GM12873 (cell line): ENCODE results near the gene CAMSAP1.

Source experiments
- CTCF ChIP-seq: IDR thresholded peaks from 2 replicates; pipeline ENCODE4 v1.5.1; 2012; ENCODE audit warnings: low read depth, mild to moderate bottlenecking, moderate library complexity, low read length, control low read depth; ENCODE audit not compliant: insufficient read depth; ENCODE audit errors: missing control alignments

The CAMSAP1 gene

GRCh38 chr9:135825435-135826187 is 81.7 kb downstream of the CAMSAP1 start:
- no peak for TF ChIP-seq CTCF

GRCh38 chr9:135823036-135823435 is 84.3 kb downstream of the CAMSAP1 start:
- no peak for TF ChIP-seq CTCF

GRCh38 chr9:135822374-135822755 is 85.0 kb downstream of the CAMSAP1 start:
- TF ChIP-seq CTCF, result no peak

DNA sequence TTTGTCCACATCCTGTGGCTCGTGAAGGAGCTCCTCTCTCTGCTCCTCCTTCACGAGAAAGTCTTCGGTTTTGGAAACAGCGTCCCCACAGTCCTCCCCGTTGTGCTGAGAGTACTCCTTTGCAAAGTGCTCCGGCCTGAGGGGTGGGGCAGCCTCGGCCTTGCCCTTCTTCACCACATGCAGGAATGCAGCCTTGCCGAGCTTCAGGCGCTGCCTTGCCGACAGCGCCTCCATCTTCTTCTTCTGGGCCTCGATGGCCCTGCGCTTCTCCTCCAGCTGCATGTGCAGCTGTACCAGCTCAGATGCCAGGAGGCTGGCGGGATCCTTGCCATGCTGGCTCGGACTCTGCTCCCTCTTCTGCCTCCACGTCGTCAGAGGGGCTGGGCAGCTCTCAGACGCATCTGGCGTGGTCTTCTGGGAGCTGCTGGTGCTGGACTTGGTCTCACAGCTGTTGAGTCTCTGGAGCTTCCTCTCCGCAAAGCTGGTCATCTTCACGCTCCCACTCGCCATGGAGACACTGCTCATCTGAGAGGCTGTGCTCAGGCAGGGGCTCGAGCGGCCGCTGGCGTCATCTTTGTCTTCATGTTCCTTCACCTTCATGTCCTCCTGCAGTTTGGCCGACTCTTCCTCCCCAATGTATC is 85.5 kb downstream of the CAMSAP1 start:
- no peak for TF ChIP-seq CTCF

DNA sequence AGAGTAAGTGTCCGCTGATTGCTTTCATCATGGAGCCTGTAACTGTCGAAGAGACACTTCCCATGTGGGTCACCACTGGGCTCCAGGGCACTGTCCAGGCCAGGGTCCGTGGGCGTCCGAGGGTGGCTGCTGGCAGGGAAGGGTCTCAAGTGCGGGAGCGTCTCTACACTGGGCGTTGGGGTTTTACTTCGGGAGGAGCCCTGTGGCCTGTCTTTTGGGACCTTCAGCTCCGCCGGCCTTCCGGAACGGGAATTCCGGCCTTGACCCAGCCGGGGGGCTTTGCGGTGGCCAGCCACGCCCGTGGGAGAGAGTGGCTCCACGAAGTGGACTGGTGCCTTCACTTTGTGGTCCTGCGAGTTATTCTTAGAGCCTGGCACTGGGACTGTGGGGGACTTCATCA is 86.2 kb downstream of the CAMSAP1 start:
- TF ChIP-seq CTCF, result no peak

DNA sequence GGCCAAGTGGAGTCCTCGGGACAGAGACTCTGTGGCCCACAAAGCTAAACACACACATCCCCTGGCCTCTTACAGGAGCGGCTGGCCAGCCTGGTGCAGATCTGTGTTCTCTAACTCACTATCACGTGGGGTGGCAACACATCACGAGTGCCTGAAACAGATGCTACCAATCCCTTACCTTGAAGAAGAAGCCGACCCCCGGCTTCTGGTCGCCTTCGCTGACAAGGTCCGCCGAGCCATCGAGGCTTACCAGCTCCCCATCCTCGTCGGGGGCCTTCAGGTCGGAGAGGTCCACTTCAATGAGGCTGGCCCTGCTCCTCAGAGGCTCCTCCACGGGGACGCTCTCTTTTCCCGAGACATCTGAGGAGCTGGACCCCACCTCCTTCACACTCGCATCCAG is 86.7 kb downstream of the CAMSAP1 start:
- TF ChIP-seq CTCF, result no peak

DNA sequence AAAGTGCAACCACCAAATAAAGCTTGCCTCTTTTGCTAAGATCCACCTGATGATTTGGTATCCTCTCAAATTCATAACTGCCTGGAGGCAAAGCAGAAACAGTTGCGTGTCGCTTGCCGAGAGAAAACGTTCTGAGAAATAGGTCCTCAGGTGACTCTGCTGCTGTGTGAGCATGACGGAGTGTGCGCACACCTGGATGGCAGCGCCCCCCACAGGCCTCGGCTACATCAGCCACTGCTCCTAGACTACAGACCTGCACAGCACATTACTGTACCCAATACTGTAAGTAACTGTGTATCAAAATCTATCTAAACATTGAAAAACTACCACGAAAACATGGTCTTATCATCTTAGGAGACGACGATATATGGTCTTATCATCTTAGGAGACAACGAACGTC is 87.4 kb downstream of the CAMSAP1 start:
- TF ChIP-seq CTCF, result no peak
